Measurements from ENCODE around the gene SEMA7A.

SEMA7A gene

GRCh38 chr15:74408385-74408784 is 25.4 kb downstream of the SEMA7A start:
- Histone ChIP-seq H3K9me3 (ENCODE audit: control insufficient read depth, low read length) (no peaks in the 10 kb centered on the region), H3K27me3 (replicated peaks; ENCODE audit: control insufficient read depth, insufficient read depth, low read length, poor library complexity, severe bottlenecking) (no peaks in the 10 kb centered on the region), H3K36me3 (ENCODE audit: control insufficient read depth, insufficient read depth, low read length) (no peaks in the 10 kb centered on the region), H3K4me1 (ENCODE audit: control insufficient read depth, insufficient read depth, low read length, poor library complexity, severe bottlenecking) (peaks cover 2% of the 10 kb centered on the region), H3K4me3 (ENCODE audit: insufficient read depth, low read depth, low read length, poor library complexity, severe bottlenecking) (no peak overlapping the region), H3K27ac (ENCODE audit: insufficient read depth, low read length, poor library complexity, severe bottlenecking) (no peak overlapping the region)
- DNase-seq: no peak

GRCh38 chr15:74406992-74407705 is 26.6 kb downstream of the SEMA7A start:
- H3K36me3 ChIP-seq (ENCODE audit: control insufficient read depth, insufficient read depth, low read length): no peaks in the 10 kb centered on the region
- no peaks in the 10 kb centered on the region for H3K27me3 ChIP-seq (replicated peaks; ENCODE audit: control insufficient read depth, insufficient read depth, low read length, poor library complexity, severe bottlenecking)
- DNase-seq: no peak
- no peaks in the 10 kb centered on the region for H3K9me3 ChIP-seq (ENCODE audit: control insufficient read depth, low read length)
- H3K4me3 ChIP-seq (ENCODE audit: insufficient read depth, low read depth, low read length, poor library complexity, severe bottlenecking): no peak overlapping the region
- no peak overlapping the region for H3K27ac ChIP-seq (ENCODE audit: insufficient read depth, low read length, poor library complexity, severe bottlenecking)
- H3K4me1 ChIP-seq (ENCODE audit: control insufficient read depth, insufficient read depth, low read length, poor library complexity, severe bottlenecking): peaks cover 13% of the 10 kb centered on the region

GRCh38 chr15:74406517-74406916 is 27.2 kb downstream of the SEMA7A start:
- DNase-seq: no peak
- Histone ChIP-seq H3K4me3 (ENCODE audit: insufficient read depth, low read depth, low read length, poor library complexity, severe bottlenecking) (no peak overlapping the region), H3K27me3 (replicated peaks; ENCODE audit: control insufficient read depth, insufficient read depth, low read length, poor library complexity, severe bottlenecking) (no peaks in the 10 kb centered on the region), H3K36me3 (ENCODE audit: control insufficient read depth, insufficient read depth, low read length) (no peaks in the 10 kb centered on the region), H3K27ac (ENCODE audit: insufficient read depth, low read length, poor library complexity, severe bottlenecking) (no peak overlapping the region), H3K9me3 (ENCODE audit: control insufficient read depth, low read length) (no peaks in the 10 kb centered on the region), H3K4me1 (ENCODE audit: control insufficient read depth, insufficient read depth, low read length, poor library complexity, severe bottlenecking) (peaks cover 13% of the 10 kb centered on the region)

- Histone ChIP-seq H3K4me1 (ENCODE audit: control insufficient read depth, insufficient read depth, low read length, poor library complexity, severe bottlenecking) (peaks cover 13% of the 10 kb centered on the region), H3K27ac (ENCODE audit: insufficient read depth, low read length, poor library complexity, severe bottlenecking) (no peak overlapping the region), H3K36me3 (ENCODE audit: control insufficient read depth, insufficient read depth, low read length) (no peaks in the 10 kb centered on the region), H3K27me3 (replicated peaks; ENCODE audit: control insufficient read depth, insufficient read depth, low read length, poor library complexity, severe bottlenecking) (no peaks in the 10 kb centered on the region), H3K9me3 (ENCODE audit: control insufficient read depth, low read length) (no peaks in the 10 kb centered on the region), H3K4me3 (ENCODE audit: insufficient read depth, low read depth, low read length, poor library complexity, severe bottlenecking) (no peak overlapping the region)
- no peak for DNase-seq
These were observed 27.9 kb downstream of the SEMA7A start for GRCh38 chr15:74405823-74406222.

GRCh38 chr15:74403991-74404563 is 29.7 kb downstream of the SEMA7A start:
- Histone ChIP-seq H3K4me3 (ENCODE audit: insufficient read depth, low read depth, low read length, poor library complexity, severe bottlenecking) (no peak overlapping the region), H3K4me1 (ENCODE audit: control insufficient read depth, insufficient read depth, low read length, poor library complexity, severe bottlenecking) (peaks cover 20% of the 10 kb centered on the region), H3K27me3 (replicated peaks; ENCODE audit: control insufficient read depth, insufficient read depth, low read length, poor library complexity, severe bottlenecking) (no peaks in the 10 kb centered on the region), H3K27ac (ENCODE audit: insufficient read depth, low read length, poor library complexity, severe bottlenecking) (no peak overlapping the region), H3K36me3 (ENCODE audit: control insufficient read depth, insufficient read depth, low read length) (no peaks in the 10 kb centered on the region), H3K9me3 (ENCODE audit: control insufficient read depth, low read length) (no peaks in the 10 kb centered on the region)
- no peak for DNase-seq

- Histone ChIP-seq H3K4me3 (ENCODE audit: insufficient read depth, low read depth, low read length, poor library complexity, severe bottlenecking) (no peak overlapping the region), H3K27ac (ENCODE audit: insufficient read depth, low read length, poor library complexity, severe bottlenecking) (no peak overlapping the region), H3K4me1 (ENCODE audit: control insufficient read depth, insufficient read depth, low read length, poor library complexity, severe bottlenecking) (peaks cover 20% of the 10 kb centered on the region), H3K36me3 (ENCODE audit: control insufficient read depth, insufficient read depth, low read length) (no peaks in the 10 kb centered on the region), H3K27me3 (replicated peaks; ENCODE audit: control insufficient read depth, insufficient read depth, low read length, poor library complexity, severe bottlenecking) (no peaks in the 10 kb centered on the region), H3K9me3 (ENCODE audit: control insufficient read depth, low read length) (no peaks in the 10 kb centered on the region)
- no peak for DNase-seq
These were observed 30.2 kb downstream of the SEMA7A start for GRCh38 chr15:74403588-74403919.

- H3K27me3 ChIP-seq (replicated peaks; ENCODE audit: control insufficient read depth, insufficient read depth, low read length, poor library complexity, severe bottlenecking): no peaks in the 10 kb centered on the region
- peaks cover 20% of the 10 kb centered on the region for H3K4me1 ChIP-seq (ENCODE audit: control insufficient read depth, insufficient read depth, low read length, poor library complexity, severe bottlenecking)
- DNase-seq: no peak
- H3K36me3 ChIP-seq (ENCODE audit: control insufficient read depth, insufficient read depth, low read length): no peaks in the 10 kb centered on the region
- no peak overlapping the region for H3K27ac ChIP-seq (ENCODE audit: insufficient read depth, low read length, poor library complexity, severe bottlenecking)
- no peak overlapping the region for H3K4me3 ChIP-seq (ENCODE audit: insufficient read depth, low read depth, low read length, poor library complexity, severe bottlenecking)
- no peaks in the 10 kb centered on the region for H3K9me3 ChIP-seq (ENCODE audit: control insufficient read depth, low read length)
These were observed 30.7 kb downstream of the SEMA7A start for GRCh38 chr15:74402873-74403587.

- H3K36me3 ChIP-seq (ENCODE audit: control insufficient read depth, insufficient read depth, low read length): no peaks in the 10 kb centered on the region
- no peak overlapping the region for H3K27ac ChIP-seq (ENCODE audit: insufficient read depth, low read length, poor library complexity, severe bottlenecking)
- peaks cover 20% of the 10 kb centered on the region for H3K4me1 ChIP-seq (ENCODE audit: control insufficient read depth, insufficient read depth, low read length, poor library complexity, severe bottlenecking)
- no peak overlapping the region for H3K4me3 ChIP-seq (ENCODE audit: insufficient read depth, low read depth, low read length, poor library complexity, severe bottlenecking)
- DNase-seq: no peak
- no peaks in the 10 kb centered on the region for H3K27me3 ChIP-seq (replicated peaks; ENCODE audit: control insufficient read depth, insufficient read depth, low read length, poor library complexity, severe bottlenecking)
- no peaks in the 10 kb centered on the region for H3K9me3 ChIP-seq (ENCODE audit: control insufficient read depth, low read length)
These were observed 31.4 kb downstream of the SEMA7A start for GRCh38 chr15:74402337-74402841.

GRCh38 chr15:74400915-74401757 is 32.6 kb downstream of the SEMA7A start:
- no peak for DNase-seq
- no peak overlapping the region for H3K27ac ChIP-seq (ENCODE audit: insufficient read depth, low read length, poor library complexity, severe bottlenecking)
- H3K4me3 ChIP-seq (ENCODE audit: insufficient read depth, low read depth, low read length, poor library complexity, severe bottlenecking): no peak overlapping the region
- no peaks in the 10 kb centered on the region for H3K36me3 ChIP-seq (ENCODE audit: control insufficient read depth, insufficient read depth, low read length)
- no peaks in the 10 kb centered on the region for H3K27me3 ChIP-seq (replicated peaks; ENCODE audit: control insufficient read depth, insufficient read depth, low read length, poor library complexity, severe bottlenecking)
- peaks cover 20% of the 10 kb centered on the region for H3K4me1 ChIP-seq (ENCODE audit: control insufficient read depth, insufficient read depth, low read length, poor library complexity, severe bottlenecking)
- H3K9me3 ChIP-seq (ENCODE audit: control insufficient read depth, low read length): no peaks in the 10 kb centered on the region
